ENCODE results near the gene IRF9.

Gene IRF9

GRCh38 chr14:24186831-24187538 is 25.9 kb downstream of the IRF9 start:
- DNase-seq (ENCODE audit: low read depth) = no peak

DNA sequence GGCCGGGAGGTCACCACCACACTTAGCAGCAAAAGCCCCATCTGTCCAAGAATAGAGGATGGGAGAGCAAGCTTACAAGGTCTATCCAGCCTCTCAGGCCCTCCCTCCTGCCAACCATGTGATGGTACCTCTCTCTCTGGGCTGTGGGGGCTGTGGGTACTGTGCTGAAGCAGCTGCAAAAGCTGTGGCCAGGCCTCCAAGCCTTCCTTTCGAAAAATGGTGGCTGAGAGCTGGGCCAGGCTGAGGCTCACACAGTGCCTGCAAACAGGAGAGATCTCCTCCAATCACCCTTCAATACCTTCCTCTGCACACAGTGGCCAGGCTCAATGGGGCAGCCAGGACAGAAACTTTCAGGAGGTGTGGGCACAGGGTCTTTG is 26.5 kb downstream of the IRF9 start:
- H3K4me3 ChIP-seq (ENCODE audit: control insufficient read depth, low read depth, low read length) = peak overlapping the region; percentile 59
- TF ChIP-seq, protein P1, sequence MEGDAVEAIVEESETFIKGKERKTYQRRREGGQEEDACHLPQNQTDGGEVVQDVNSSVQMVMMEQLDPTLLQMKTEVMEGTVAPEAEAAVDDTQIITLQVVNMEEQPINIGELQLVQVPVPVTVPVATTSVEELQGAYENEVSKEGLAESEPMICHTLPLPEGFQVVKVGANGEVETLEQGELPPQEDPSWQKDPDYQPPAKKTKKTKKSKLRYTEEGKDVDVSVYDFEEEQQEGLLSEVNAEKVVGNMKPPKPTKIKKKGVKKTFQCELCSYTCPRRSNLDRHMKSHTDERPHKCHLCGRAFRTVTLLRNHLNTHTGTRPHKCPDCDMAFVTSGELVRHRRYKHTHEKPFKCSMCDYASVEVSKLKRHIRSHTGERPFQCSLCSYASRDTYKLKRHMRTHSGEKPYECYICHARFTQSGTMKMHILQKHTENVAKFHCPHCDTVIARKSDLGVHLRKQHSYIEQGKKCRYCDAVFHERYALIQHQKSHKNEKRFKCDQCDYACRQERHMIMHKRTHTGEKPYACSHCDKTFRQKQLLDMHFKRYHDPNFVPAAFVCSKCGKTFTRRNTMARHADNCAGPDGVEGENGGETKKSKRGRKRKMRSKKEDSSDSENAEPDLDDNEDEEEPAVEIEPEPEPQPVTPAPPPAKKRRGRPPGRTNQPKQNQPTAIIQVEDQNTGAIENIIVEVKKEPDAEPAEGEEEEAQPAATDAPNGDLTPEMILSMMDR (IDR thresholded peaks at IDR 0.05; ENCODE audit: control insufficient read depth, insufficient read depth, low read depth, low read length, missing control alignments) = no peak
- DNase-seq (ENCODE audit: low read depth) = no peak

More at GRCh38 chr14:24186831-24187538, 25.9 kb downstream of the IRF9 start:
- TF ChIP-seq, protein P1 (IDR thresholded peaks at IDR 0.05; ENCODE audit: control insufficient read depth, insufficient read depth, low read depth, low read length, missing control alignments) = no peak
- no peak overlapping the region for H3K4me3 ChIP-seq (ENCODE audit: control insufficient read depth, low read depth, low read length)

- TF ChIP-seq, protein P1 (IDR thresholded peaks at IDR 0.05; ENCODE audit: control insufficient read depth, insufficient read depth, low read depth, low read length, missing control alignments) = no peak
- H3K4me3 ChIP-seq (ENCODE audit: control insufficient read depth, low read depth, low read length) = peak within 1 kb of the TSS; percentile 59
- peak; percentile 94 for DNase-seq (ENCODE audit: low read depth)
Observed at GRCh38 chr14:24188251-24189058, 27.4 kb downstream of the IRF9 start, which contains the start of gene IPO4. TSS of gene IPO4 (minus strand) at chr14:24188816. CDS start at chr14:24188787, 29 bp downstream.

- H3K4me3 ChIP-seq (ENCODE audit: control insufficient read depth, low read depth, low read length) = peak overlapping the region; percentile 59; the same call in 1 of the 2 replicates
- TF ChIP-seq, protein P1 (IDR thresholded peaks at IDR 0.05; ENCODE audit: control insufficient read depth, insufficient read depth, low read depth, low read length, missing control alignments) = no peak
- no peak for DNase-seq (ENCODE audit: low read depth)
Observed at GRCh38 chr14:24189059-24189375, 28.0 kb downstream of the IRF9 start.

GRCh38 chr14:24189460-24189859 is 28.4 kb downstream of the IRF9 start:
- DNase-seq (ENCODE audit: low read depth) = no peak
- no peak overlapping the region for H3K4me3 ChIP-seq (ENCODE audit: control insufficient read depth, low read depth, low read length)
- TF ChIP-seq, protein P1 (IDR thresholded peaks at IDR 0.05; ENCODE audit: control insufficient read depth, insufficient read depth, low read depth, low read length, missing control alignments) = no peak

DNA sequence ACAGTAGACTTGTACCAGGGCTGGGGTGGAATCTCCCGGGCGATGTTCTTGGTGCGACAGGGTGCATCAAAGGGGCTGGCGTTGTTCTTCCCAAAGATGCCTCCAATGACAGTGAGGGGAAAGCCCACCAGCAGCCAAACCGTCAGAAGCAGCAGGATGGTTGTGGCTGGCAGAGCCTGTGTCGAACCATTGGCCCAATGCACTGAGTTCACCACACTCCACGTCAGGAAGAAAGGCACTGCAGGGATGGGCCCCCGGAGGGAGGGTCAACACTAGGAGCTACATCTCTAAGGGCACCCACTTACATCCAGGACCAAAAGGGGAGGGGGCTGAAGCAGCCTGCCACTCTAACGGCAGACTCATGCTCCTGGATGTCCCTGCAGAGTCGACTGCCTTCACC is 29.4 kb downstream of the IRF9 start:
- TF ChIP-seq, protein P1 (IDR thresholded peaks at IDR 0.05; ENCODE audit: control insufficient read depth, insufficient read depth, low read depth, low read length, missing control alignments) = no peak
- H3K4me3 ChIP-seq (ENCODE audit: control insufficient read depth, low read depth, low read length) = no peak overlapping the region
- no peak for DNase-seq (ENCODE audit: low read depth)

Measured in AG09309 (cell line).